ENCODE data around the gene DYDC1.

GRCh38 chr10:80394358-80394916, 37.9 kb upstream of the DYDC1 start:
- TF ChIP-seq CTCF (IDR thresholded peaks at IDR 0.05) (no peak), POLR2A (IDR thresholded peaks at IDR 0.05) (no peak)
